Psoas muscle (tissue), 8 donors: Measurements from ENCODE around the gene MLLT3. TPM values are rescaled to one million over a fixed set of nuclear protein-coding genes. Genes with fewer than 3 reads are reported as not detected.

Source experiments
- ATAC-seq, 4 donors: fragments of 200-7000 bp; cut with Tn5 transposase; one replicate each; pipeline ENCODE4 v1.9.1; 2020; ENCODE audit warnings: moderate library complexity in 3 of 4, mild to moderate bottlenecking in 2 of 4
- DNase-seq, 2 donors: peaks; one replicate each; pipeline ENCODE4 v3.0.0-alpha.2; 2020
- H3K27ac ChIP-seq: fragments of 200-600 bp; one replicate; pipeline ENCODE4 v1.8.0; 2022
- H3K27me3 ChIP-seq, 3 donors: fragments of 200-600 bp in 1 of 3; one replicate each; pipeline versions ENCODE4 v1.6.1 to v1.8.0; 2013 to 2022; ENCODE audit warnings: low read length in 2 of 3, mild to moderate bottlenecking in 2 of 3, moderate library complexity in 1 of 3; ENCODE audit not compliant: insufficient read depth in 3 of 3
- H3K36me3 ChIP-seq, 2 donors: fragments of 200-600 bp in 1 of 2; one replicate each; pipeline versions ENCODE4 v1.6.1 to v1.8.0; 2013 to 2022; ENCODE audit warnings: low read depth in 1 of 2, mild to moderate bottlenecking in 1 of 2, moderate library complexity in 1 of 2; ENCODE audit not compliant: insufficient read depth in 1 of 2
- H3K4me1 ChIP-seq: fragments of 200-600 bp; one replicate; pipeline ENCODE4 v1.8.0; 2022
- H3K4me3 ChIP-seq: fragments of 200-600 bp; one replicate; pipeline ENCODE4 v1.8.0; 2022; ENCODE audit warnings: mild to moderate bottlenecking
- H3K9me3 ChIP-seq: fragments of 200-600 bp; one replicate; pipeline ENCODE4 v1.8.0; 2022
- WGBS, 3 donors: extraction: QIAGEN DNeasy Blood & Tissue Kit; methylation state at CpG; one replicate each; pipeline versions ENCODE4 v1.1.6 to v1.1.7; 2013; 5-methylcytosine and 5-hydroxymethylcytosine counted together
- intact Hi-C, 2 donors: fragments of 100-400 bp; cut with DNase I; formaldehyde crosslinking; loops; one replicate each; pipeline versions ENCODE4 v1.11.0 to v1.14.2; 2022
- polyA plus RNA-seq, 3 donors: library from polyadenylated mRNA; stranded (reverse); fragments of 200-250 nt; gene quantifications; one replicate each; pipeline ENCODE4 v1.2.3, GENCODE V29; 2013
- total RNA-seq, 4 donors: library from RNA; stranded (reverse); fragmentation: NEBNext Ultra II Directional in 2 of 4; extraction: Animal tissue kit (Norgen Biotek cat#: 25700) in 2 of 4; gene quantifications; one replicate each; pipeline versions ENCODE4 v1.2.1 to v1.2.4, GENCODE V29; 2021 to 2023
- TF ChIP-seq, protein P1 (sequence below): fragments of 200-600 bp; IDR thresholded peaks from one replicate; pipeline ENCODE4 v1.8.0; 2022; ENCODE audit warnings: antibody characterized with exemption
- donor health status: healthy with polysubstance abuse.
- donor health status: DM: no; HTN: no; CAD: no; lungs with moderate emphysema.
- donor health status: Bipolar disorder and iron deficiency.
- donor health status: healthy.
- donor health status: DM: yes; HTN: yes; CAD: no.
- donor health status: DM: no; HTN: no; CAD: no.
- donor health status: DM: no; HTN: no; CAD: no.
- donor health status: DM: yes; HTN: yes; CAD: no.

MLLT3 gene
- total and polyA plus RNA-seq, 7 donors, result 1.2 to 9.8 (median 3.3) TPM

DNA sequence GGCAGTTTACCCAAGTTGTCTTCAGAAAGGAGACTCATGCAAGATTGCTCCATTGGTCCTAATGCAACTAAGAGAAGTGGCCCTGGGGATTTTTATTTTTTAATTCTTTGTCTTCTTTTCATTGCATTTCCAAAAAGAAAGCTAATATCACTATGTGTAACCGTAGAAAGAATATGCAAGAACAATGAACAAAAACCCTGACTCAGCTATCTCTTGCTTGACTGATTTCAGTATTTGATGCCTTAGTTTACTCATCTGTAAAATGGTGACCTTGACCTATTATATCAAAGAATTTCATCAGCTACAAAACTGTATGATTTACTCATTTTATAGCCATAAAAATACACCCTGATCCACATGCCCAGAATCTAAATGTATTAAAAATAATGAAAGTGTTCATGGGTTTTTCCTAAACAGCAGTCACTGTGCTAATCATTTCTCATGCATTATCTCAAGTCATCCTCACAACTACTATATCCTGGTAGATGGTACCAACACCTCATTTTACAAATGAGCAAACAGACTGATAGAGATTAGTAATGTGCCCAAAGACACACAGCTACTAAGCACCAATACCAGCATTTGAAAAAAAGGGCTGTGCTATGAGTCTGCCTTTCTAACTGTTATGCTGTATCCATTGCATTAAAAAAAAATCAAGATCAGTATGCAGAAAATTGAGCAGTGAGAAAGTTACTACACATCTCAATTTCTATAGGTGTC is 185.7 kb downstream of the MLLT3 start:
- intact Hi-C loops, result no loop called here
- TF ChIP-seq, protein P1, sequence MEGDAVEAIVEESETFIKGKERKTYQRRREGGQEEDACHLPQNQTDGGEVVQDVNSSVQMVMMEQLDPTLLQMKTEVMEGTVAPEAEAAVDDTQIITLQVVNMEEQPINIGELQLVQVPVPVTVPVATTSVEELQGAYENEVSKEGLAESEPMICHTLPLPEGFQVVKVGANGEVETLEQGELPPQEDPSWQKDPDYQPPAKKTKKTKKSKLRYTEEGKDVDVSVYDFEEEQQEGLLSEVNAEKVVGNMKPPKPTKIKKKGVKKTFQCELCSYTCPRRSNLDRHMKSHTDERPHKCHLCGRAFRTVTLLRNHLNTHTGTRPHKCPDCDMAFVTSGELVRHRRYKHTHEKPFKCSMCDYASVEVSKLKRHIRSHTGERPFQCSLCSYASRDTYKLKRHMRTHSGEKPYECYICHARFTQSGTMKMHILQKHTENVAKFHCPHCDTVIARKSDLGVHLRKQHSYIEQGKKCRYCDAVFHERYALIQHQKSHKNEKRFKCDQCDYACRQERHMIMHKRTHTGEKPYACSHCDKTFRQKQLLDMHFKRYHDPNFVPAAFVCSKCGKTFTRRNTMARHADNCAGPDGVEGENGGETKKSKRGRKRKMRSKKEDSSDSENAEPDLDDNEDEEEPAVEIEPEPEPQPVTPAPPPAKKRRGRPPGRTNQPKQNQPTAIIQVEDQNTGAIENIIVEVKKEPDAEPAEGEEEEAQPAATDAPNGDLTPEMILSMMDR, result no peak
- DNase-seq, result no peak
- peaks cover 16% of the 10 kb centered on the region for H3K4me1 ChIP-seq
- H3K4me3 ChIP-seq, result no peak overlapping the region
- no peaks in the 10 kb centered on the region for H3K9me3 ChIP-seq
- no peaks in the 10 kb centered on the region for H3K27me3 ChIP-seq
- H3K27ac ChIP-seq, result no peak overlapping the region
- no peak for ATAC-seq
- no peaks in the 10 kb centered on the region for H3K36me3 ChIP-seq
- 78 to 90% (median 84%) methylated on average over 1 of the region's 1 CpG for WGBS, 3 donors

DNA sequence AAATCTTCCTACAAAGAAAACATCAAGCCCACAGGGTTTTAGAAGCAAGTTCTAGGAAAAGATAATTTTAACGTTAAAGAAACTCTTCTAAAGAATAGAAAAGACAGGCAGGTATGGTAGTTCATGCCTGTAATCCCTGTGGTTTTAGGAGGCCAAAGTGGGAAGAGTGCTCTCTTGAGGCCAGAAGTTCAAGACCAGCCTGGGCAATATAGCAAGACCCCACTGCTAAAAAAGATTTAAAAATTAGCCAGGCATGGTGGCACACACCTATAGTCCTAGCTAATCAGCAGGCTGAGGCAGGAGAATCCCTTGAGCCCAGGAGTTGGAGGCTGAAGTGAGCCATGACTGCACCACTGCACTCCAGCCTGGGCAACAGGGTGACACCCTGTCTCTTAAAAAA is 193.3 kb downstream of the MLLT3 start:
- no peak overlapping the region for H3K27ac ChIP-seq
- ATAC-seq (no peak), DNase-seq (no peak)
- WGBS, 3 donors, result 83 to 90% (median 85%) methylated on average over 1 of the region's 1 CpG
- H3K27me3 ChIP-seq, result no peaks in the 10 kb centered on the region
- no peaks in the 10 kb centered on the region for H3K4me1 ChIP-seq
- TF ChIP-seq, protein P1, result no peak
- intact Hi-C loops, result no loop called here
- no peaks in the 10 kb centered on the region for H3K9me3 ChIP-seq
- H3K4me3 ChIP-seq, result no peak overlapping the region
- no peaks in the 10 kb centered on the region for H3K36me3 ChIP-seq

DNA sequence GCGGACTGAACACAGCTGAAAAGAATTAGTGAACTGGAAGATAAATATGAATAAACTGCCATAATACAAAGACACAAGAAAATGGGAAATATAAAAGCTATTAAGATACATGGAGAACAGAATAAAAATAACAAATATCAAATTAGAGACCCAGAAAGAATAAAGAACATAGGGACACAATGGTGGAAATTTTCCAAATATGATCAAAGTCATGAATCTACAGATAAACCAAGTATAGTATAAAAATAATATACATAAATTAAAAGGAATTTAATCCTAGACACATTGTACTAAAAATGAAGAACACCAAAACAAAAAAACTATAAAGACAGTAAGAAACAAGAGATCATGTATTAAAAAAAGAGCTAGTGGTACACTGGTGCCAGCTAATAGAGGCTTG is 194.9 kb downstream of the MLLT3 start:
- intact Hi-C loops, result no loop called here
- Histone ChIP-seq H3K27me3 (no peaks in the 10 kb centered on the region), H3K4me1 (no peaks in the 10 kb centered on the region), H3K9me3 (no peaks in the 10 kb centered on the region), H3K4me3 (no peak overlapping the region), H3K36me3 (no peaks in the 10 kb centered on the region), H3K27ac (no peak overlapping the region)
- ATAC-seq (no peak), DNase-seq (no peak)
- TF ChIP-seq, protein P1, result no peak
- WGBS, 3 donors, result 89 to 94% (median 89%) methylated on average over 1 of the region's 1 CpG

DNA sequence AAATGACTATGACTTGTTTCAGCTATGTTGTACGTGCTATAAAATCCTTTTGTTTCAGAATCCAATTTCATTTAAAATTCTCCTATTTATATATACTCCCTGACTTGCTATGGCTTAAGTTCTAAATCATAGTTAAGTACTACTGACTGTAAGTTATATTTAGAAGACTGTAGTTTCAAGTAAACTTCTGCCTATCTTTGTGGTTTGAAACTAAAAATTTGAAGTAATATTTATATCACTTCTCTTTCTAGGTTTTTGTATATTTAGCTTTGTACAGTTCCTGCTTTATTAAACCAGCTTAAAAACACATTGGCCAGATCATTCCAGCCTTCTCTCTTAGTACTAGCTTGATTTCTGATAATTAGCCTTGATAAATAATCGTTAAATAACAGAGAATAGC is 196.3 kb downstream of the MLLT3 start:
- TF ChIP-seq, protein P1, result no peak
- intact Hi-C loops, result no loop called here

GRCh38 chr9:20419533-20419932 is 202.8 kb downstream of the MLLT3 start:
- intact Hi-C loops, result no loop called here
- TF ChIP-seq, protein P1, result no peak
- Histone ChIP-seq H3K36me3 (no peaks in the 10 kb centered on the region), H3K27ac (no peak overlapping the region), H3K4me1 (no peaks in the 10 kb centered on the region), H3K9me3 (no peaks in the 10 kb centered on the region), H3K27me3 (no peaks in the 10 kb centered on the region), H3K4me3 (no peak overlapping the region)
- ATAC-seq (no peak), DNase-seq (no peak)
- WGBS, 3 donors, result 53 to 64% (median 54%) methylated on average over 3 of the region's 3 CpGs

More for the DNA sequence above, 196.3 kb downstream of the MLLT3 start:
- WGBS, 3 donors, result 66 to 98% (median 95%) methylated on average over 2 of the region's 2 CpGs
- Histone ChIP-seq H3K4me3 (no peak overlapping the region), H3K27me3 (no peaks in the 10 kb centered on the region), H3K36me3 (no peaks in the 10 kb centered on the region), H3K27ac (no peak overlapping the region), H3K4me1 (no peaks in the 10 kb centered on the region), H3K9me3 (no peaks in the 10 kb centered on the region)
- no peak for ATAC-seq
- no peak for DNase-seq
